Heart left ventricle (tissue), 13 donors: ENCODE results near the gene FAU.

Experiments
- POLR2A ChIP-seq, 2 donors: fragments of 450-650 bp; IDR thresholded peaks; one replicate each; pipeline ENCODE4 v1.6.1; 2017; ENCODE audit warnings: antibody characterized with exemption in 2 of 2, mild to moderate bottlenecking in 2 of 2, moderate library complexity in 2 of 2
- TF ChIP-seq, protein P1 (sequence below), 12 donors: fragments of 200-600 bp; sonication (generic) in 4 of 12; IDR thresholded peaks; one replicate each; pipeline versions ENCODE4 v1.5.0 to v1.8.0; 2018 to 2022; ENCODE audit warnings: antibody characterized with exemption in 12 of 12, mild to moderate bottlenecking in 5 of 12
- donor health status: ischemic (EF 13 %, LVEDD 7.1; RV severe dilation, severe dysfunction).
- donor health status: DM: no; HTN: yes; CAD: no.
- donor health status: DM: no; HTN: no; CAD: no.
- donor health status: ischemic (EF 25% LVEDD 6.9; RV normal size, moderate dysfunction).
- donor health status: ischemic (EF 25% LVEDD 5.7; RV mildly dilated, moderate dysfunction).
- donor health status: ischemic (EF 35%, LVEDD 5.7; RV mildly dilated, moderate dysfunction).
- donor health status: nonischemic (EF 11% LVEDD 7.7; RV severe dilation, severe dysfunction).
- donor health status: DM: yes; HTN: yes; CAD: no.
- donor health status: PGD.
- donor health status: ischemic (EF 29% LVEDD 5.4; RV normal size, mild dysfunction).
- donor health status: nonischemic (EF 23%, LVEDD 6.1; RV moderate dilation, normal function).

DNA sequence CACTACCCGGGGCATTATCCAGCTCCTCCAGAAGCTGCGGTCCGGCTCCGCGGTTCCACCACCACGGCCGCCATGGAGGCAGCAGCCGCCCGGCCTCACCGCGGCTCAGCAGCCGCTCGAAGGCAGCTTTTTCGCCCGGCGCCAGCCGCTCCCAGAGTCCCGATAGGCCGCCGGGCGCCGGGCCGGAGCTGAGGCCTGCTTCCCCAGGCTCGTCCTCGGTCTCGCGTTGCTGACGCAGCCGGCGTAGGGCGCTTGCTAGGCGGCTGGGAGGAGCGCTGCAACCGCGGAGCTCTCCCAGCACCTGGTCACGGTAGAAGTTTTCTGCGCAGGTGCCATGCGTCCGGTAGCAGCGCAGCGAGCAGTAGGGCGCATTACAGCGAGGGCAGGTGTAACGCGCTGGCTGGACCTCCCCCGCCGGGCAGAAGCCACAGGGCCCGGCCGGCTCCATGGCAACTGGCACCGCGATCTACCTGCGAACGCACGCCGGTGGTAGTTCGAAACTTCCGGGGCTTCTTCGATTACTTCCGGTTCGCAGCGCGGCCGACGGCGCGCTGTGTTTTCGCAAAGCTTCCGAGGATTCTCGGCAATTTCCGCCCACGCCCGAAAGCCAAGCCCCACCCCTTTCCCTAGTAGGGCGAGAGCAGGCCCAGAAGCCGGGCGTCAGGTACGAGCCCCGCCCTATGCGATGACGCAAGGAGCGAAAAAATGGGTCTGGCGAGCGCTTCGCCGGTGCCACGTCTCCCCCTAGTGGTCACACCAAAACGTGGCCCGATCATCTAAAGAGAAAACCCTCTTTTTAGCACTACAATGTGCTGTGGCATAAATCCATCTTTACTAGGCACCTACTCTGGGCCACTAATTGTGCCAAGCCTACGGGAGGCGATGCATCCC is 4.5 kb downstream of the FAU start, which contains the start of gene ZNHIT2:
- TF ChIP-seq POLR2A (IDR thresholded peaks at IDR 0.05) = peak in 1 of 2 donors; percentile 55
- TF ChIP-seq, protein P1, sequence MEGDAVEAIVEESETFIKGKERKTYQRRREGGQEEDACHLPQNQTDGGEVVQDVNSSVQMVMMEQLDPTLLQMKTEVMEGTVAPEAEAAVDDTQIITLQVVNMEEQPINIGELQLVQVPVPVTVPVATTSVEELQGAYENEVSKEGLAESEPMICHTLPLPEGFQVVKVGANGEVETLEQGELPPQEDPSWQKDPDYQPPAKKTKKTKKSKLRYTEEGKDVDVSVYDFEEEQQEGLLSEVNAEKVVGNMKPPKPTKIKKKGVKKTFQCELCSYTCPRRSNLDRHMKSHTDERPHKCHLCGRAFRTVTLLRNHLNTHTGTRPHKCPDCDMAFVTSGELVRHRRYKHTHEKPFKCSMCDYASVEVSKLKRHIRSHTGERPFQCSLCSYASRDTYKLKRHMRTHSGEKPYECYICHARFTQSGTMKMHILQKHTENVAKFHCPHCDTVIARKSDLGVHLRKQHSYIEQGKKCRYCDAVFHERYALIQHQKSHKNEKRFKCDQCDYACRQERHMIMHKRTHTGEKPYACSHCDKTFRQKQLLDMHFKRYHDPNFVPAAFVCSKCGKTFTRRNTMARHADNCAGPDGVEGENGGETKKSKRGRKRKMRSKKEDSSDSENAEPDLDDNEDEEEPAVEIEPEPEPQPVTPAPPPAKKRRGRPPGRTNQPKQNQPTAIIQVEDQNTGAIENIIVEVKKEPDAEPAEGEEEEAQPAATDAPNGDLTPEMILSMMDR (IDR thresholded peaks at IDR 0.05) = peak; percentile 91 to 99 (median 96)
